Left ventricle myocardium inferior (tissue), 1 donor: Measurements from ENCODE around the gene COLQ. TPM values are rescaled to one million over a fixed set of nuclear protein-coding genes. Genes with fewer than 3 reads are reported as not detected.

Experiments
- DNase-seq: peaks from one replicate; pipeline ENCODE4 v3.0.0-alpha.2; 2020
- H3K27ac ChIP-seq: fragments of 200-600 bp; replicated peaks from 2 replicates; pipeline ENCODE4 v1.8.0; 2021
- H3K27me3 ChIP-seq: fragments of 200-600 bp; 2 replicates; pipeline ENCODE4 v1.8.0; 2021; ENCODE audit warnings: low read depth
- H3K36me3 ChIP-seq: fragments of 200-600 bp; 2 replicates; pipeline ENCODE4 v1.8.0; 2021
- H3K4me1 ChIP-seq: fragments of 200-600 bp; 2 replicates; pipeline ENCODE4 v1.8.0; 2021
- H3K4me3 ChIP-seq: fragments of 200-600 bp; 2 replicates; pipeline ENCODE4 v1.8.0; 2021; ENCODE audit warnings: mild to moderate bottlenecking, moderate library complexity
- H3K9me3 ChIP-seq: fragments of 200-600 bp; replicated peaks from 2 replicates; pipeline ENCODE4 v1.8.0; 2021
- intact Hi-C: fragments of 100-400 bp; cut with micrococcal nuclease; formaldehyde crosslinking; loops from one replicate; pipeline ENCODE4 v1.11.0; 2022
- total RNA-seq: library from RNA; stranded (reverse); fragmentation: NEBNext Ultra II Directional; extraction: Animal tissue kit (Norgen Biotek cat#: 25700); gene quantifications from one replicate; pipeline ENCODE4 v1.2.1, GENCODE V29; 2021
- TF ChIP-seq, protein P1 (sequence below): fragments of 200-600 bp; IDR thresholded peaks from 2 replicates; pipeline ENCODE4 v1.8.0; 2021; ENCODE audit warnings: antibody characterized with exemption, mild to moderate bottlenecking, borderline replicate concordance
- donor health status: DM: no; HTN: yes; CAD: no; lungs with severe emphysema.

The COLQ gene
- total RNA-seq, 1 donor from 2014 or later: 14.9 TPM

GRCh38 chr3:15430624-15431023 is 90.9 kb downstream of the COLQ start:
- Histone ChIP-seq H3K4me1 (peaks cover 85% of the 10 kb centered on the region), H3K9me3 (no peaks in the 10 kb centered on the region), H3K27ac (no peak overlapping the region), H3K27me3 (no peaks in the 10 kb centered on the region), H3K36me3 (peaks cover 45% of the 10 kb centered on the region), H3K4me3 (no peak overlapping the region)
- TF ChIP-seq, protein P1, sequence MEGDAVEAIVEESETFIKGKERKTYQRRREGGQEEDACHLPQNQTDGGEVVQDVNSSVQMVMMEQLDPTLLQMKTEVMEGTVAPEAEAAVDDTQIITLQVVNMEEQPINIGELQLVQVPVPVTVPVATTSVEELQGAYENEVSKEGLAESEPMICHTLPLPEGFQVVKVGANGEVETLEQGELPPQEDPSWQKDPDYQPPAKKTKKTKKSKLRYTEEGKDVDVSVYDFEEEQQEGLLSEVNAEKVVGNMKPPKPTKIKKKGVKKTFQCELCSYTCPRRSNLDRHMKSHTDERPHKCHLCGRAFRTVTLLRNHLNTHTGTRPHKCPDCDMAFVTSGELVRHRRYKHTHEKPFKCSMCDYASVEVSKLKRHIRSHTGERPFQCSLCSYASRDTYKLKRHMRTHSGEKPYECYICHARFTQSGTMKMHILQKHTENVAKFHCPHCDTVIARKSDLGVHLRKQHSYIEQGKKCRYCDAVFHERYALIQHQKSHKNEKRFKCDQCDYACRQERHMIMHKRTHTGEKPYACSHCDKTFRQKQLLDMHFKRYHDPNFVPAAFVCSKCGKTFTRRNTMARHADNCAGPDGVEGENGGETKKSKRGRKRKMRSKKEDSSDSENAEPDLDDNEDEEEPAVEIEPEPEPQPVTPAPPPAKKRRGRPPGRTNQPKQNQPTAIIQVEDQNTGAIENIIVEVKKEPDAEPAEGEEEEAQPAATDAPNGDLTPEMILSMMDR: no peak
- no peak for DNase-seq
- intact Hi-C loops: loop anchor here (10.0 kb wide), 1 partner anchor 144 kb away; no protein-coding TSS in a partner anchor

DNA sequence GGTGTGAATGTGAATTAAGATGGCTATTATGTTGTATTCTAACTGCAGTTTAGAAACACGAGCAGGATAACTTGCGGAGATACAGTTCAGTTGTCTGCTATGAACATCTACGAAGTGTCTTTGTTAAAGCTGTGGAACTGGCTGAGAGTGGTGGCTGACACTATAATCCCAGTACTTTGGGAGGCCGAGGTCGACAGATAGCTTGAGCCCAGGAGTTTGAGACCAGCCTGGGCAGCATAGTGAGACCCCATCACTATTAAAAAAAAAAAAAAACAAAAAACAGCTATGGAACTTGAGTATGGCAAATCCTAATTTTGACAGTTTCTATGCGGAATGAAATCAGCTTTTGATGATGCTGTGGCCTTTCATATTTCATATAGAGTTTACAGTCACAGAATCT is 92.4 kb downstream of the COLQ start:
- Histone ChIP-seq H3K9me3 (no peaks in the 10 kb centered on the region), H3K36me3 (peaks cover 34% of the 10 kb centered on the region), H3K27ac (no peak overlapping the region), H3K4me3 (peak overlapping the region; percentile 96), H3K27me3 (no peaks in the 10 kb centered on the region), H3K4me1 (peaks cover 93% of the 10 kb centered on the region)
- TF ChIP-seq, protein P1: no peak
- DNase-seq: no peak
- intact Hi-C loops: loop anchor here (10.0 kb wide), 1 partner anchor 126 kb away; no protein-coding TSS in a partner anchor

GRCh38 chr3:15428539-15428938 is 93.0 kb downstream of the COLQ start:
- Histone ChIP-seq H3K27ac (no peak overlapping the region), H3K4me1 (peaks cover 88% of the 10 kb centered on the region), H3K27me3 (no peaks in the 10 kb centered on the region), H3K9me3 (no peaks in the 10 kb centered on the region), H3K36me3 (peaks cover 34% of the 10 kb centered on the region), H3K4me3 (peak overlapping the region; percentile 96)
- intact Hi-C loops: loop anchor here (10.0 kb wide), 1 partner anchor 126 kb away; no protein-coding TSS in a partner anchor
- TF ChIP-seq, protein P1: no peak
- DNase-seq: no peak

DNA sequence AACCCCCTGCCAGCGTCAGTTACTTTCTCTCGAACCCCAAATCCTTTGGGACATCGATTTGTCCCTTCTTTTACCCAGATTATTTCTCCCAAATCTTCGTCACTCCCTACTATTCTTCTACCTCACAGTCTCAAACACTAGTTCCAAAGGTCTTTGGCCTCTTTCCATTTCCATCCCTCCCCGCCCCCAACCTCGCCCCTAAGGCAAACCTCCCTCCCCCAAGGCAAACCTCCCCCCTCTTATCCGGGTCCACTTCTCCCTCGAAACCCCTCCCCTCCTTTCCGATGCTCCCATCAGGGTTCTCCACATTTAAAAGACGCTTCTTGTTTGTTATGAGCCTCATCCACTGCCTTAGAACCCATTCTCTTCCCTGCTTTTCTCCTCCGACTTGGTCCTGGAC is 93.5 kb downstream of the COLQ start:
- H3K9me3 ChIP-seq: no peaks in the 10 kb centered on the region
- peaks cover 82% of the 10 kb centered on the region for H3K4me1 ChIP-seq
- peak overlapping the region; percentile 84 for H3K27ac ChIP-seq
- no peaks in the 10 kb centered on the region for H3K27me3 ChIP-seq
- TF ChIP-seq, protein P1: no peak
- H3K36me3 ChIP-seq: peaks cover 34% of the 10 kb centered on the region
- intact Hi-C loops: loop anchor here (10.0 kb wide), 1 partner anchor 127 kb away; no protein-coding TSS in a partner anchor
- no peak for DNase-seq
- peak overlapping the region; percentile 96 for H3K4me3 ChIP-seq

- H3K9me3 ChIP-seq: no peaks in the 10 kb centered on the region
- intact Hi-C loops: loop anchor here (10.0 kb wide), 1 partner anchor 127 kb away; no protein-coding TSS in a partner anchor
Observed at GRCh38 chr3:15427182-15427880, 94.2 kb downstream of the COLQ start, which contains the start of the genes EAF1 and METTL6. EAF1 (plus strand) TSS chr3:15427598; CDS start chr3:15427780, 182 bp downstream. METTL6 (minus strand) TSS chr3:15427544; CDS start chr3:15426511, 1,033 bp downstream.

More at GRCh38 chr3:15427182-15427880, 94.2 kb downstream of the COLQ start, which contains the start of the genes EAF1 and METTL6:
- Histone ChIP-seq H3K27ac (peak within 1 kb of the TSS; percentile 84), H3K4me1 (peaks cover 76% of the 10 kb centered on the region), H3K4me3 (peak within 1 kb of the TSS; percentile 96), H3K27me3 (no peaks in the 10 kb centered on the region), H3K36me3 (peaks cover 30% of the 10 kb centered on the region)
- DNase-seq: peak; percentile 87
- TF ChIP-seq, protein P1: peak; percentile 42
